ENCODE results near the gene ARFIP1. TPM values are rescaled to one million over a fixed set of nuclear protein-coding genes. Genes with fewer than 3 reads are reported as not detected.

Gene ARFIP1
- total RNA-seq, 6 experiments from 2014 or later: 34.8 to 44.3 (median 37.7) TPM

DNA sequence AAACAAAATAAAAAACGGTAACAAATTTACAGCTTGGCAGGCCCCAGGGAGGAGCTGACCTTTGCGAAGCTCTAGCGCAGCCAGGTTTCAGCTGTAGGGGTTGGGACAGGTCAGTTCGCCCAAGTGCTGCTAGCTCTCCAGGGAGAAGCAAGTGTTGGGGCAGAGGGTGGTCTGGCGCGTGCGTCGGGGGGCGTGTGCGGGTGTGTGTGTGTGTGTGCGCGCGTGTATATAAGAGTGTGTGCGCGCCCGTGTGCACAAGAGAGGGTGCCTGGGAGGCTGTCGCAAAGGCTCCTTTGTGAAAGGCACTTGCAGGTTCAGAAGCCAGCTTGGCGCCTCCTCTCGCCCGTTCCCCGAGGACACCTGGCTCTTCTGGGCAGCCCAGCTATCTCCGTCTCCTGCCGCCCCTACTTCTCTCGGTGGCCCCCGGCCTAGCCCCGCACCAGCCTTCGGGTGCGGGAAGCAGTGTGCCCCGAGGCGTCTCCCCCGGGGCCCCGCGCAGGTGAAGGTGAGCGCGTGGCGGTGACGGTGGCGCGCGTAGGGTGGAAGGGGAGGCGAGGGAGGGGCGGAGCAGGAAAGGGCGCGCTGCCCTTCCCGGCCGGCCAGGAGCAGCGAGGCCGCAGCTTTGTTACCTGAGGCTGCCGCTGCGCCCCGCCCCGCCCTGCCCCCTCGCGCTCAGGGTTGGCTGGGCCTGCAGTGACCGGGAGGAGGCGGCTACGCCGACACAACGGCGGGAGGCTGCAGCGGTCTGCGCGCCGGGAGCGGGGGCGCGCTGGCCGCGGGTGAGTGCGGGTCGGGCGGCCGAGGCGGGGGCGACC lies 156.1 kb downstream of the ARFIP1 start, which contains the start of gene FHDC1:
Gene FHDC1 (plus strand): TSS at position 693 of the 815 bp plus-strand sequence. CDS start 6,735 bp downstream, outside the sequence.
- DNase-seq: no peak
- Mint-ChIP-seq H3K36me3 (ENCODE audit: low read depth) (no peaks in the 10 kb centered on the region), H3K27me3 (ENCODE audit: insufficient read depth) (peaks cover 13% of the 10 kb centered on the region), H3K4me1 (ENCODE audit: low read depth) (peaks cover 9% of the 10 kb centered on the region), H3K27ac (no peak within 1 kb of the TSS), H3K9me3 (no peaks in the 10 kb centered on the region), H3K4me3 (peak within 1 kb of the TSS; percentile 67)
- TF ChIP-seq, protein P1, sequence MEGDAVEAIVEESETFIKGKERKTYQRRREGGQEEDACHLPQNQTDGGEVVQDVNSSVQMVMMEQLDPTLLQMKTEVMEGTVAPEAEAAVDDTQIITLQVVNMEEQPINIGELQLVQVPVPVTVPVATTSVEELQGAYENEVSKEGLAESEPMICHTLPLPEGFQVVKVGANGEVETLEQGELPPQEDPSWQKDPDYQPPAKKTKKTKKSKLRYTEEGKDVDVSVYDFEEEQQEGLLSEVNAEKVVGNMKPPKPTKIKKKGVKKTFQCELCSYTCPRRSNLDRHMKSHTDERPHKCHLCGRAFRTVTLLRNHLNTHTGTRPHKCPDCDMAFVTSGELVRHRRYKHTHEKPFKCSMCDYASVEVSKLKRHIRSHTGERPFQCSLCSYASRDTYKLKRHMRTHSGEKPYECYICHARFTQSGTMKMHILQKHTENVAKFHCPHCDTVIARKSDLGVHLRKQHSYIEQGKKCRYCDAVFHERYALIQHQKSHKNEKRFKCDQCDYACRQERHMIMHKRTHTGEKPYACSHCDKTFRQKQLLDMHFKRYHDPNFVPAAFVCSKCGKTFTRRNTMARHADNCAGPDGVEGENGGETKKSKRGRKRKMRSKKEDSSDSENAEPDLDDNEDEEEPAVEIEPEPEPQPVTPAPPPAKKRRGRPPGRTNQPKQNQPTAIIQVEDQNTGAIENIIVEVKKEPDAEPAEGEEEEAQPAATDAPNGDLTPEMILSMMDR (IDR thresholded peaks at IDR 0.05): no peak

- Mint-ChIP-seq H3K27me3 (ENCODE audit: insufficient read depth) (peaks cover 13% of the 10 kb centered on the region), H3K4me1 (ENCODE audit: low read depth) (peaks cover 9% of the 10 kb centered on the region), H3K36me3 (ENCODE audit: low read depth) (no peaks in the 10 kb centered on the region), H3K27ac (no peak overlapping the region), H3K9me3 (no peaks in the 10 kb centered on the region), H3K4me3 (peak overlapping the region; percentile 67)
- peak; percentile 9 for DNase-seq
- TF ChIP-seq, protein P1 (IDR thresholded peaks at IDR 0.05): no peak
Measured at GRCh38 chr4:152936446-152937335, 156.9 kb downstream of the ARFIP1 start.

DNA sequence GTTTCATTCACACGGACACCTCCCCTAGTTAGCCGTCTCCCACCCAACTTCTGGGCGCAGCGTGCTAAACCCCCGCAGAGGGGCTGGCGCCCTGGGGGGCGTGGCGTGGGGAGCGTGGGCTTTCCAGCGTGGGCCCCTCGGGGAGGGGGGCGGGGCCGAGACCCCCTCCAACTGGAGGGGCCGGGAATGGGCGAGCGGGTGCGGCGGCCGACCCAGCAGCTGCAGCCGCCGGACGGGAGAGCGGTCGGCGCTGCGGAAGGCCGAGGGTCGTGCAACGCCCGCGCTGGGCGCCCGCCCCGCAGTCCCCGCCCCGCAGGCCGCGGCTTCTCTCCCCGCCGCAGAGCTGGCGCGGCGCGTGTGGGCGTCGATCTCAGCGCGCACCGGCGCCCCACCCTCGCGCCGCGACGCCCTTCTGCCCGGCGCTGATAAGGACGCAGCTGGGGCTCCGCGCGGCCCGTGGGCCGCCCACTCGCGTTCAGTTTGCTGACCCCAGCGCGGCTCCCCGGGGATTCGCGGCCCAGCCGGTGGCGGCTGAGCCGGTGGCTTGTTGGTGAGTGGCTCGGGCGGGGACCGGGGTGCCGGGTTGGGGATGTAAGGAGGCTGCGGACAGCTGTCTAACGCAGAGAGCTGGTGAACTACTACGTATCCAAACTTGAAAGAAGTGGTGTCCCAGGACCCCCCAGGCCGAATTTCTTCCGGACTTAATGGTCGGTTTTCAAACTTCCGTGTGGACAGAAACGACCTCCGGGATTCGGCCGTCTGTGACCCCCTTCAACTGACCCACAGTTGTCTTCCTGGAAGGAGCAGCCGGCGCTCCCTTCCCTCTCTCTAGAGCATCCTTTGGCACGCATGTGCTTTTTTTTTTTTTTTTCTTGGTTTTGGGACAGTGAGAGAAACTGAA lies 157.8 kb downstream of the ARFIP1 start:
- TF ChIP-seq, protein P1 (IDR thresholded peaks at IDR 0.05): no peak
- H3K36me3 Mint-ChIP-seq (ENCODE audit: low read depth): no peaks in the 10 kb centered on the region
- no peak for DNase-seq
- H3K9me3 Mint-ChIP-seq: no peaks in the 10 kb centered on the region
- peaks cover 13% of the 10 kb centered on the region for H3K27me3 Mint-ChIP-seq (ENCODE audit: insufficient read depth)
- H3K4me3 Mint-ChIP-seq: peak overlapping the region; percentile 83
- peaks cover 9% of the 10 kb centered on the region for H3K4me1 Mint-ChIP-seq (ENCODE audit: low read depth)
- no peak overlapping the region for H3K27ac Mint-ChIP-seq

DNA sequence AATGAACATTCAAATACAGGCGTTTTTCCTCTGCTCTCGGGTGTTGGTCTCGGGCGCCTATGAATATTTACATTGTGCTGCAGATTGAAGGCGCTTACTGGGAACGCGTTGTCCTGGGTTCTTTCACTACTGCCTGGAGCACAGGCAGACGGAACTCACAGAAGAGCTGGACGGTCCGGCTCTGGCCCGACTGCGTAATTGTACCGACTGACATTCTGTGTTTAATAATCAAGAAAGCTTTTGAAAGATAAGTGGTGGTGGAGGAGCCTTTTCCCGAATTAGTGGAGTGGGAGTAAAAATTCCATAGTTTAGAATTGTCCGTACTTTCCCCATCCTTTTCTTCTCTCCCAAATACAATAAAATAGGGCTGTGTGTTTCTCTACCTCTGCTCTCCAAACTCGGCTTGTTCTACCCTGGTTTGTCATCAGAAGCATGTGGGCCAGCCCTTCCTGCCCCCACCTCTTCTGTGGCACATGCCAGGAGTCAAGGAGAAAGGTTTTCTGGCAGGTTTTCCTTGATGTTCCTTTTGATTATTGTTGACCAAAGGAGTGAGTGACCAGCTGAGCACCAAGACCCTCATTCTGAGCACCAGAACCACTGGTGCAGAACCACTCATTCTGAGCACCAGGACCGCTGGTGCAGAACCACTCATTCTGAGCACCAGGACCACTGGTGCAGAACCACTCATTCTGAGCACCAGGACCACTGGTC lies 158.6 kb downstream of the ARFIP1 start:
- Mint-ChIP-seq H3K4me1 (ENCODE audit: low read depth) (peaks cover 13% of the 10 kb centered on the region), H3K27me3 (ENCODE audit: insufficient read depth) (peaks cover 13% of the 10 kb centered on the region), H3K4me3 (peak overlapping the region; percentile 83), H3K36me3 (ENCODE audit: low read depth) (no peaks in the 10 kb centered on the region), H3K27ac (no peak overlapping the region), H3K9me3 (no peaks in the 10 kb centered on the region)
- DNase-seq: no peak
- TF ChIP-seq, protein P1 (IDR thresholded peaks at IDR 0.05): no peak
